Spleen (tissue), 11 donors: Measurements from ENCODE around the gene TM4SF18. TPM values are rescaled to one million over a fixed set of nuclear protein-coding genes. Genes with fewer than 3 reads are reported as not detected.

Experiments used
- DNase-seq: peaks from one replicate; pipeline ENCODE4 v3.0.0-alpha.2; 2020
- H3K27ac ChIP-seq, 8 donors: fragments of 200-600 bp; sonication (generic) in 7 of 8; 1 replicate in 4 of 8; 2 replicates in 4 of 8; pipeline versions ENCODE4 v1.5.0 to v1.8.0; 2016 to 2021; ENCODE audit warnings: inconsistent platforms in 4 of 8, mild to moderate bottlenecking in 4 of 8, moderate library complexity in 1 of 8
- H3K27me3 ChIP-seq, 7 donors: fragments of 200-600 bp; sonication (generic) in 6 of 7; replicated peaks in 1 of 7; 1 replicate in 4 of 7; 2 replicates in 3 of 7; pipeline versions ENCODE4 v1.5.0 to v1.8.0; 2016 to 2021; ENCODE audit warnings: inconsistent platforms in 3 of 7, mild to moderate bottlenecking in 1 of 7
- H3K36me3 ChIP-seq, 6 donors: fragments of 200-600 bp; sonication (generic) in 5 of 6; 1 replicate in 4 of 6; 2 replicates in 2 of 6; pipeline versions ENCODE4 v1.5.0 to v1.8.0; 2016 to 2021; ENCODE audit warnings: inconsistent platforms in 2 of 6
- H3K4me1 ChIP-seq, 6 donors: fragments of 200-600 bp; sonication (generic) in 5 of 6; 1 replicate in 3 of 6; 2 replicates in 3 of 6; pipeline versions ENCODE4 v1.5.0 to v1.8.0; 2016 to 2021; ENCODE audit warnings: inconsistent platforms in 3 of 6
- H3K4me3 ChIP-seq, 8 donors: fragments of 200-600 bp; sonication (generic) in 7 of 8; 1 replicate in 4 of 8; 2 replicates in 4 of 8; pipeline versions ENCODE4 v1.5.0 to v1.8.0; 2016 to 2021; ENCODE audit warnings: inconsistent platforms in 4 of 8, mild to moderate bottlenecking in 4 of 8, moderate library complexity in 2 of 8
- H3K9me3 ChIP-seq, 8 donors: fragments of 200-600 bp; sonication (generic) in 7 of 8; 1 replicate in 4 of 8; 2 replicates in 4 of 8; pipeline versions ENCODE4 v1.5.0 to v1.8.0; 2016 to 2021; ENCODE audit warnings: inconsistent platforms in 4 of 8
- POLR2A ChIP-seq, 3 donors: fragments of 450-650 bp; IDR thresholded peaks; one replicate each; pipeline ENCODE4 v1.5.1; 2017; ENCODE audit warnings: antibody characterized with exemption in 3 of 3, mild to moderate bottlenecking in 1 of 3
- POLR2AphosphoS5 ChIP-seq, 3 donors: sonication (generic); formaldehyde crosslinking; IDR thresholded peaks; one replicate each; pipeline ENCODE4 v1.5.1; 2017; ENCODE audit warnings: antibody characterized with exemption in 3 of 3
- WGBS, 5 donors: extraction: QIAGEN DNeasy Blood & Tissue Kit in 3 of 5; methylation state at CpG; one replicate each; pipeline versions ENCODE4 v1.1.5 to v1.1.7; 2013 to 2018; 5-methylcytosine and 5-hydroxymethylcytosine counted together
- intact Hi-C: fragments of 100-400 bp; cut with DNase I; formaldehyde crosslinking; loops from one replicate; pipeline ENCODE4 v1.15.0; 2023; ENCODE audit warnings: low total_unique reads
- polyA plus RNA-seq, 3 donors: library from polyadenylated mRNA; stranded (reverse); fragments of 200-250 nt; gene quantifications; one replicate each; pipeline ENCODE4 v1.2.1, GENCODE V29; 2013
- total RNA-seq, 7 donors: library from RNA; depleted of rRNA in 3 of 7; stranded (reverse); fragments of >200 nt in 3 of 7; fragmentation: NEBNext Ultra II Directional in 4 of 7; extraction: Animal tissue kit (Norgen Biotek cat#: 25700) in 4 of 7; gene quantifications; one replicate each; pipeline versions ENCODE4 v1.1.0 to v1.2.1, GENCODE V29; 2016 to 2021
- TF ChIP-seq, protein P1 (sequence below), 11 experiments: fragments of 200-600 bp in 7 of 11; fragments of 450-650 bp in 4 of 11; sonication (generic) in 4 of 11; IDR thresholded peaks in 8 of 11; conservative IDR thresholded peaks in 3 of 11; 1 replicate in 7 of 11; 2 replicates in 4 of 11; pipeline versions ENCODE4 v1.4.0 to v1.8.0; 2016 to 2021; ENCODE audit warnings: antibody characterized with exemption in 11 of 11, inconsistent platforms in 4 of 11, mild to moderate bottlenecking in 1 of 11
- donor health status: healthy with polysubstance abuse.
- donor health status: DM: no; HTN: no; CAD: no; lungs with moderate emphysema.
- donor health status: DM: no; HTN: no; CAD: no.
- donor health status: Bipolar disorder and iron deficiency.
- donor health status: healthy.
- donor health status: DM: no; HTN: no; CAD: no.
- donor health status: DM: yes; HTN: yes; CAD: no.

The TM4SF18 gene
- total and polyA plus RNA-seq, 10 donors, result 6.6 to 97.4 (median 49.1) TPM

DNA sequence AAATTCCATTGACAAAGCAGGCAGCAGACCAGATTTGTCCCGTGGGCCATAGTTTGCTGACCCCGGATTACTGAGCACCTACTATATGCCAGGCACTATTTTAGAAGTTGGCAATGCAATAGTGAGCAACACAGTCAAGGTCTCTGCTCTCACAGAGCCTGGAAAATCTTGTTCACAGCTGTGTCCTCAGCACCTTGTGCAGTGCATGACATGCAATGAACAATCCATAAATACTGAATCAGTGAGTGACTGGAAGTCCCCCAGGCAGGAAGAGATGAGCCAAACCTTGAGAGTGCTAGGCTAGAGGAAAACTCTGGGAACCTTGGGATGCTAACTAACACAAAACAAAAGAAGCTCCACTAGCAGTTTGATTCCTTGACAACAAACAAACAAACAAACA is 29.6 kb upstream of the TM4SF18 start:
- intact Hi-C loops, result no loop called here
- Histone ChIP-seq H3K36me3 (no peaks in the 10 kb centered on the region), H3K4me1 (no peaks in the 10 kb centered on the region), H3K9me3 (no peaks in the 10 kb centered on the region), H3K27me3 (peaks cover 0 to 4% (median 0%) of the 10 kb centered on the region in 7 donors), H3K4me3 (no peak overlapping the region), H3K27ac (peak overlapping the region in 2 of 8 donors; percentile 33 to 41)
- 68 to 89% (median 74%) methylated on average over 2 of the region's 2 CpGs for WGBS, 5 donors
- TF ChIP-seq POLR2A (IDR thresholded peaks at IDR 0.05) (no peak), POLR2AphosphoS5 (IDR thresholded peaks at IDR 0.05) (no peak)
- DNase-seq, result no peak

DNA sequence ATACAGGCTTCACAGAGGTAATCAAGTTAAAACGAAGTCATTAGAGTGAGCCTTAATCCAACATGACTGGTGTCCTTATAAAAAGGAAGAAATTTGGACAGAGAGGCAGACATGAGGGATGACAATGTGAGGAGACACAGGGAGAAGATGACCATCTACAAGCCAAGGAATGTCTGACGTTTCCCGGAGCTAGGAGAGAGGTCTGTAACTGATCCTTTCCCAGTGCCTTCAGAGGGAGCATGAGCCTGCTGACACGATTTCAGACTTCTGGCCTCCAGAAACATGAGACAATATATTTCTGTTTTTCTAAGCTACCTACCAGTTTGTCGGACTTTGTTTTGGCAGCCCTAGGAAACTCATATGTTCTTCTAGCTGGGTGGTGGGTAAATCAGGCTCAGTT is 28.9 kb upstream of the TM4SF18 start:
- Histone ChIP-seq H3K36me3 (no peaks in the 10 kb centered on the region), H3K4me1 (no peaks in the 10 kb centered on the region), H3K27ac (peak overlapping the region in 1 of 8 donors; percentile 33), H3K4me3 (no peak overlapping the region), H3K9me3 (no peaks in the 10 kb centered on the region), H3K27me3 (peaks cover 0 to 4% (median 0%) of the 10 kb centered on the region in 7 donors)
- 85 to 91% (median 89%) methylated on average over 5 of the region's 5 CpGs for whole genome bisulfite sequencing, 5 donors
- DNase-seq, result no peak
- TF ChIP-seq POLR2A (IDR thresholded peaks at IDR 0.05), result no peak
- TF ChIP-seq, protein P1, sequence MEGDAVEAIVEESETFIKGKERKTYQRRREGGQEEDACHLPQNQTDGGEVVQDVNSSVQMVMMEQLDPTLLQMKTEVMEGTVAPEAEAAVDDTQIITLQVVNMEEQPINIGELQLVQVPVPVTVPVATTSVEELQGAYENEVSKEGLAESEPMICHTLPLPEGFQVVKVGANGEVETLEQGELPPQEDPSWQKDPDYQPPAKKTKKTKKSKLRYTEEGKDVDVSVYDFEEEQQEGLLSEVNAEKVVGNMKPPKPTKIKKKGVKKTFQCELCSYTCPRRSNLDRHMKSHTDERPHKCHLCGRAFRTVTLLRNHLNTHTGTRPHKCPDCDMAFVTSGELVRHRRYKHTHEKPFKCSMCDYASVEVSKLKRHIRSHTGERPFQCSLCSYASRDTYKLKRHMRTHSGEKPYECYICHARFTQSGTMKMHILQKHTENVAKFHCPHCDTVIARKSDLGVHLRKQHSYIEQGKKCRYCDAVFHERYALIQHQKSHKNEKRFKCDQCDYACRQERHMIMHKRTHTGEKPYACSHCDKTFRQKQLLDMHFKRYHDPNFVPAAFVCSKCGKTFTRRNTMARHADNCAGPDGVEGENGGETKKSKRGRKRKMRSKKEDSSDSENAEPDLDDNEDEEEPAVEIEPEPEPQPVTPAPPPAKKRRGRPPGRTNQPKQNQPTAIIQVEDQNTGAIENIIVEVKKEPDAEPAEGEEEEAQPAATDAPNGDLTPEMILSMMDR (IDR thresholded peaks at IDR 0.05 in 8 of 11, conservative IDR thresholded peaks at IDR 0.05 in 3 of 11), result no peak
- TF ChIP-seq POLR2AphosphoS5 (IDR thresholded peaks at IDR 0.05), result no peak
- intact Hi-C loops, result no loop called here

DNA sequence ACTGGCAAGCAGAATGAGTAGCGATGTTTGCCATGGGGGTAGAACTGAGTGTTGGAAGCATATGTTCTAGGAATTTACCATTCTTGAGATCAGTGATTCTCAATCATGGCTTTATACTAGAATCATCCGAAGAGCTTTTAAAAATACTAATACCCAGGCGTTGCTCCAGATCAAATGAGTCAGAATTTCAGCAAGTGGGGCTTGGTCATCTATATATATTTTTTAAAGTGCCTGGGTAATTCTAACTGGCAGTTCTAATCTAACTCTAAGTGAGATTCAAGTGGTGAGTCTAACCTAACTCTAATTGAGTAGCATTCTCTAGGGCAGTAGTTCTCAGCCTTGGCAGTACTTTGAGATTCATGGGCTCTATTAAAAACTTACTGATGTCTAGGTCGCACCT is 23.2 kb upstream of the TM4SF18 start:
- DNase-seq, result no peak
- no peaks in the 10 kb centered on the region for H3K4me1 ChIP-seq
- H3K9me3 ChIP-seq, result peaks cover 0 to 4% (median 0%) of the 10 kb centered on the region in 8 donors
- intact Hi-C loops, result no loop called here
- no peak overlapping the region for H3K4me3 ChIP-seq
- no peaks in the 10 kb centered on the region for H3K27me3 ChIP-seq
- H3K27ac ChIP-seq, result no peak overlapping the region
- WGBS, 5 donors, result 76 to 96% (median 92%) methylated on average over 4 of the region's 4 CpGs
- H3K36me3 ChIP-seq, result no peaks in the 10 kb centered on the region
- TF ChIP-seq POLR2A (IDR thresholded peaks at IDR 0.05) (no peak), POLR2AphosphoS5 (IDR thresholded peaks at IDR 0.05) (no peak)
- TF ChIP-seq, protein P1 (IDR thresholded peaks at IDR 0.05 in 8 of 11, conservative IDR thresholded peaks at IDR 0.05 in 3 of 11), result no peak

DNA sequence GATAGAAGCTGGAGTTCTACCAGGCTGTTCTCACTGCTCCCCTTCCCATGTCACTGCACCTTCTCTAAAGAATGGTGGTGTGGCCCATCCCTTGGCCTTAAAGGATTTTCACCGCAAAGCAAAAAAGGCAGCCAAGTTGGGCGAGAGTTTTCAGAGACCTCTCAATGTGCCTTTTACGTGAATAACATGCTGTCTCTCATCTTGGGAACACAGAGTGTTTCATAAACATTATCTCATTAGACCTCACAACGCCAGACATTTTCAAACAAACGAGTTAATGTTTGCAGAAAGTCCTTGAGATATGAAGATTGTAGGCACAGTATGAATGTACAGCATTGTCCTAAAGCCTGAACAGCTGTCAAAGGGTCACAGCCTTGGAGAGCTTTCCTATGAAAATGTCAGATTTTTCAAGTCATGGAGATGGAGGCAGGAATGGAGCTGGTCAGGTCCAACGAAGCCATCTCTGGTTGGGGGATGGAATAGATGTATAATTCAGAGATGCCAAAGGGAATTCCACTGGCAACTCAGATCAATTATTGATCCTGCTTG is 22.7 kb upstream of the TM4SF18 start:
- no peak overlapping the region for H3K27ac ChIP-seq
- no peak for DNase-seq
- 77 to 89% (median 81%) methylated on average over 6 of the region's 6 CpGs for WGBS, 5 donors
- TF ChIP-seq POLR2AphosphoS5 (IDR thresholded peaks at IDR 0.05) (no peak), POLR2A (IDR thresholded peaks at IDR 0.05) (no peak)
- TF ChIP-seq, protein P1 (IDR thresholded peaks at IDR 0.05 in 8 of 11, conservative IDR thresholded peaks at IDR 0.05 in 3 of 11), result no peak
- intact Hi-C loops, result no loop called here
- no peaks in the 10 kb centered on the region for H3K4me1 ChIP-seq
- no peaks in the 10 kb centered on the region for H3K36me3 ChIP-seq
- no peak overlapping the region for H3K4me3 ChIP-seq
- no peaks in the 10 kb centered on the region for H3K27me3 ChIP-seq
- H3K9me3 ChIP-seq, result peaks cover 0 to 4% (median 0%) of the 10 kb centered on the region in 8 donors
